ENCODE data around the gene NACAD.

DNA sequence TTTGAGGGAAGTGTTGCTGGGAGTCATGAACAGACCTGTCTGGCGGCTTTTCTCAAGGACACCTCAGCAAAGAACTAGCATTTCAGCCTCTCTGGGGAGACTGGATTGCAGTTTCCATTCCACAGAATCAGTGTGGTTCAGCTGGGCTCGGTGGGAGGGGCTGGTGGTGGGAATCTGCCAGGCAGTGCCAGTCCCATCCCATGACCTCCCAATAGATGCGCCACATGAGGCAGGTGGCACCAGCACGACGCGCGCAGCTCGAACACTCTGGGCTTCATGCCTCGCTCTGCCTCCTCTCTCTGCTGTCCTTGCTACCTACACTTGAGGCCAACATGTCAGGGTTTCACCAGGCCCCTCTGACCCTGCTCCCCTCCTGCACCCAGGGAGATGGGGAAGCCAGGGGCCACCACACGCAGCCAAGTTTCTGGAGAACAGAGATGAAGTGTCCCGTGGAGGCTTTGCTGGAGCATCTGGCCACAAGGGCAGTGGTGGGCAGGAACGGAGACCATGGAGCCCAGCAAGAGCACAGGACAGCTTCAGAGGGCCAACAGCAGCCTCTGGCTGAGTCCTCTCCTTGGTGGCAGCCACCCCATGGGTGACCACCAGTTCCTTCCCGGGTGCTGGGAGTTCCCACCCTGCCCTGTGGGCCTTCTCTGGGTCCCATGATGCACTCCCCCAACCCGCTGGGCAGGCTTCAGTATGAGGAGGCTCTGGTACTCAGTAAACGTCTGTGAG is 2.3 kb downstream of the NACAD start:
- TF ChIP-seq, protein P1, sequence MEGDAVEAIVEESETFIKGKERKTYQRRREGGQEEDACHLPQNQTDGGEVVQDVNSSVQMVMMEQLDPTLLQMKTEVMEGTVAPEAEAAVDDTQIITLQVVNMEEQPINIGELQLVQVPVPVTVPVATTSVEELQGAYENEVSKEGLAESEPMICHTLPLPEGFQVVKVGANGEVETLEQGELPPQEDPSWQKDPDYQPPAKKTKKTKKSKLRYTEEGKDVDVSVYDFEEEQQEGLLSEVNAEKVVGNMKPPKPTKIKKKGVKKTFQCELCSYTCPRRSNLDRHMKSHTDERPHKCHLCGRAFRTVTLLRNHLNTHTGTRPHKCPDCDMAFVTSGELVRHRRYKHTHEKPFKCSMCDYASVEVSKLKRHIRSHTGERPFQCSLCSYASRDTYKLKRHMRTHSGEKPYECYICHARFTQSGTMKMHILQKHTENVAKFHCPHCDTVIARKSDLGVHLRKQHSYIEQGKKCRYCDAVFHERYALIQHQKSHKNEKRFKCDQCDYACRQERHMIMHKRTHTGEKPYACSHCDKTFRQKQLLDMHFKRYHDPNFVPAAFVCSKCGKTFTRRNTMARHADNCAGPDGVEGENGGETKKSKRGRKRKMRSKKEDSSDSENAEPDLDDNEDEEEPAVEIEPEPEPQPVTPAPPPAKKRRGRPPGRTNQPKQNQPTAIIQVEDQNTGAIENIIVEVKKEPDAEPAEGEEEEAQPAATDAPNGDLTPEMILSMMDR (IDR thresholded peaks at IDR 0.05), result no peak
- TF ChIP-seq ZFX (IDR thresholded peaks at IDR 0.05; ENCODE audit: borderline replicate concordance), result no peak
